Bone marrow (tissue), 2 donors: ENCODE data around the gene SDK2.

Experiments
- DNase-seq, 2 donors: peaks; one replicate each; lab custom pipeline; 2025; lab: John Stamatoyannopoulos, UW

Gene SDK2

GRCh38 chr17:73391331-73392265, 252.6 kb downstream of the SDK2 start:
- no peak for DNase-seq

DNA sequence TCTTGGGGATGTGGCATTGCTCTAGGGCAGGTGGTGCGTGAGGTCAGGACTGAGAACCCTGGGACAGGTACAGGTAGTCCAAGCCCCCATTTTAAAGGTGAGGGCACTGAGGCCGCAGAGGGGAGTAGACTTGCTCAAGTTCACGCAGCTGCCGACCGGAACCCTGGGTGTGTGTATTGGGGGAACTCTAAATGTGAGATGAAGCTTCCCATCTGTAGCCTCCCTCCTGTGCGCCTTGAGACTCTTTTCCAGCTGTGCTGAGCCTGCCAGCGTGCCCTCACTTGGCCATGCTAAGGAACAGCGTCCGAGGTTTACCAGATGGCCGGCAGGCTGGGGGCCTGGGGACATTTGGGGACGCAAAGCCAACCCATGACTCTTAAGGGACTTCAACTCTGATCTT, 253.4 kb downstream of the SDK2 start:
- DNase-seq: no peak

GRCh38 chr17:73390221-73390620, 254.0 kb downstream of the SDK2 start:
- DNase-seq: no peak

DNA sequence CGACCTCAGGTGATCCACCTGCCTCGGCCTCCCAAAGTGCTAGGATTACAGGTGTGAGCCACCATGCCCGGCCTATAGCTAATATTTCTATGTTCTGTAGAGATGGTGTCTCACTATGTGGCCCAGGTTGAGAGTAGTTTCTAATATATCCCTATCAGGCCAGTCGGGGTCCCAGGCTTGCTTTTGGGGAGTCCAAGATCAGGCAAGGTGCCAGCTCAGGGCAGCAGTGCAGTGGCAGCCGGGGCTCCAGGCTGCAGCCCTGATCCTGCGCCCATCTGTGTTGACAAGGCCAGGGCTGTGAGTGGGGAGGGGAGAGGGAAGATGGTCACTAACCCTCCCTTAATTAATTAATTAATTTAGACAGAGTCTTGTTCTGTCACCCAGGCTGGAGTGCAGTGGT, 254.8 kb downstream of the SDK2 start:
- no peak for DNase-seq

- no peak for DNase-seq
Observed at GRCh38 chr17:73388578-73388905, 255.7 kb downstream of the SDK2 start.

GRCh38 chr17:73387746-73388577, 256.3 kb downstream of the SDK2 start:
- DNase-seq: no peak

- no peak for DNase-seq
Observed at GRCh38 chr17:73386561-73386960, 257.7 kb downstream of the SDK2 start.

DNA sequence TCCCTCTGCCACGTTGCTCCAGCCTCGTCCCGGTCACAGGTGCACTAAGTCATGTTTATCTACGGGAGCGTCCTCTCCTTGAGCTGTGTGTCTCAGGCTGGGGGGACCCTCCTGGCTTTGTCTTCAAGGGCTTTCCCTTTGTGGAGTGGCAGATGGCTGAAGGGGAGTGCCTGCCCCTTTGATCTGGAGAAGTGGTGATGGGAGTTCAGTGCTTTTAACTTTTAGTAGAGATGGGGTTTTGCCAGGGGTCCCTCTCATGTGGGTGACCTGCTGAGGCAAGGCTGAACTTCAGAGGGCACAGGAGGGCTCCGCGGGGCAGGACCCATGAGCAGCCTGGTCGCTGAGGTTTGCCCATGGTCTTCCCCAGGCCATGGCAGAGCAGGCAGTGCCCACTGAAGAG, 259.3 kb downstream of the SDK2 start:
- no peak for DNase-seq

DNA sequence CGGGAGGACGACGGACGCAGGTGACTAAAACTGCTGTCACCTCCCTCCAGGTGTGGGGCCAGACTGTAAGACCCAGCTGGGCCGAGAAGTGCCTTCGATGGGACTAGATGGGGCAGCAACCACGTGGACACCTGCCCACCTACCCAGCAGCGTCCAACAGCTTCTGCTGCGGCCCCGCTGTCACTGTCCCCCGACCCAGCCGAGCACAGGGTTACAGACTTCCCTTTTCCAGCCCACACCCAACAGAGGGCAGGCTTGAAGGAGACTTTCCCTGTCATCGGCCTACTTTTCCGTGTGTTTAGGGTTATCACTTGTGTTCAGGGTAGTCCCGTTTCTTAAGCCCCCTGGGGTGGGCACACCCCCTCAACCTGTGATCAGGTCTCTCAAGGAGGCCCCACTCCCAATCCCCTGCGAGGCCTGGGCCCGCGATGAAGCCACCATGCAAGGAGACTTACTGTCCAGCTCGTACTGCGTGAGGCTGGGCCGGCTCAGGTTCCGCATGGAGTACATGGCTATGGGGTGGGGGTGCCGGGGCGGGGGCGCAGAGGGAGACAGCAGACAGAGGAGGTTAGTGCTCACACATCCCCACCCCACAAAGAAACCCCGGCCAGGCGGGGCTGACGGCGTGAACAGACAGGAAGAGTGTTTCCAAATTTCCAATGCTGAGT, 263.7 kb downstream of the SDK2 start:
- no peak for DNase-seq

DNA sequence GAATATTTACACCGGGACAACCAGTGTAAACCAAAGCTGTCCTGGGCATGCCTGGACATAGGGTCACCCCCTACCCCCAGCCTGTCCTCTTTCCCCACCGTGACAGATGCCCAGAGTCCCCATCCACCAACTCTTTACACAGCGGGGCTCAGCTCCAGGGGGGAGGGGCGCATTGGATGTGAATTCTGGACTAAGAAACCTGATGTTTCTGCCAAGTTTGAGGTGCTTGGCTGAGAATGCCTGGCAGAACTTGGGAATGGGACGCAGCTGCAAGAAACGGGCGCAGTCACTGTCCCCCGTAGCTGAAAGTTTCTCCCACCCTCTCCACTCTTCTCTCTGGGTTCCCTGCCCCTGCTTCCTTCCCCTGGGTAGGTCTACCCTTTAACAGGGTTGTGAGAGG, 264.4 kb downstream of the SDK2 start:
- no peak for DNase-seq

DNA sequence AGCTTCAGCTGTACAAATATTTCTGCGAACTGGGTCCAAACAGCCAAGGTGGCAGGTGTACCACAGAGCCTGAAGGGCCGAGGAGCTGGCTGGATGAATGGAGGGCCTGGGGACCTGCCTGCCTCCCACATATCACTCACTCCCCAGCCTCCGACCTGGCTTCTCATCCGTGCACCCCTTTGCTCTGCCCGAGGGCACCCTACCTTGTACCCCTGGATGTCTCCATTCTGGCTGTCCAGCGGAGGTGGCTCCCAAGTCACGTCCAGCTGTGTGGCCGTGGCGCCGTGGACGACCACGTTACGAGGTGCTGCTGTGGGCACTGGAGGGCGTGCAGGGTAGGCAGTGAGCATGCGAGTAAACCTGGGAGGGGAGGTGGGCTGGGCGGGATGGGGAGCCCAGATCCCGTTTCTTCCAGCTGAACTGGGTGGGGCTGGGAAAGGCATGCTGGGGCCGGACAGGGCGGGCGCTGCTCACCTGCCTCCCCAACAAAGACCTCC, 265.2 kb downstream of the SDK2 start:
- DNase-seq: no peak

- no peak for DNase-seq
Observed at GRCh38 chr17:73376636-73377035, 267.6 kb downstream of the SDK2 start.

DNA sequence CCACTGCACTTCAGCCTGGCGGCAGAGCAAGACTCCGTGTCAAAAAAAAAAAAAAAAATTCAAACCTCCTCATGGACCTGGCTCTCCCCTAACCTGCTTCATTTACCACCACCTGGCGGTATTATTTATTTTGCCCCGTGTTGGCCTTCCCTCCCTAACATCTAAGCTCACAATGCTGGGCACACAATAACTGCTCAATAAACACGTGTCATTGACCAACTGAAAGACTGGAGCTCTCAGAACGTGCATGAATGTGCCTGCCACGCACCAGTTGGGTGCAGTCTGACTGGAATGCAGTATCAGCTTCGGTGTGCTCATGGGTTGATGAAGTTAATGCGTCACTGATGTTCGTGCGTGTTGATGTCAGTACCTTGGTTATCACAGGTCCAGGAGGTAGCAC, 268.1 kb downstream of the SDK2 start:
- no peak for DNase-seq

DNA sequence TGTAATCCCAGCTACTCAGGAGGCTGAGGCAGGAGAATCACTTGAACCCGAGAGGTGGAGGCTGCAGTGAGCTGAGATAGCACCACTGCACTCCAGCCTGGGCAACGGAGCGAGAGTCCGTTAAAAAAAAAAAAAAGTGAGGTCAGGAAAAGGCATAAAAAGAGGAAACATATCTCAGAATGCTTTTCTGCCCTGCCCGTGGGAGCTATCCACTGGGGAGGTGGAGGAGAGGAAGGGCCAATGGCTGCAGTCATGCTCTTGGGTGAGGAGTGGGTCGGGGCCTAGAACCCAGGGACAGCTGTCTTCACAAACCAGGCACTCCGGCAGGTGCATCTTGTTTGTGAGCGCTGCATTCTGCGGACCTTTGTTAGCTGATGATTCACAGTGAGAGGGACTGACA, 272.4 kb downstream of the SDK2 start:
- DNase-seq: no peak

GRCh38 chr17:73371285-73371684, 273.0 kb downstream of the SDK2 start:
- no peak for DNase-seq

- DNase-seq: peak; percentile 26 to 63
Observed at GRCh38 chr17:73369817-73370490, 274.3 kb downstream of the SDK2 start.

DNA sequence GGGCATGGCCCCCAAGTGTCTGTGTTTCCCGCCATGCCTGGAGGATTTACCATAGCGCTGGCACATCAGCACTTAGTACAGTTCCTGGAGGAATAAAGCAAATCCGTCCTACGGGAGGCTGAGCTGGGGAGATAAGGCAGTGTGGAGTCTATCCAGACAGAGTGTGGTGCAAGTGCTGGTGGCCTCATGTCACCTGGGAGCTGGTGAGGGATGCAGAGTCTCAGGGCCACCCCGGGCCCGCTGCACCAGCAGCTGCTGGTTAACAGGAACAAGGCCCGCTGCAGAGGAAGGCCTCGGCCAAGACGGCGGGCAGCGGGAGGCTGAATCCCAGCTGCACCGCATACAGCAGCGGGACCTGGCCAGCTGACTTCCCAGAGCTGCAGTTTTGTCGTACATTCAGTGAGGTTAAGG, 275.1 kb downstream of the SDK2 start:
- DNase-seq: no peak

DNA sequence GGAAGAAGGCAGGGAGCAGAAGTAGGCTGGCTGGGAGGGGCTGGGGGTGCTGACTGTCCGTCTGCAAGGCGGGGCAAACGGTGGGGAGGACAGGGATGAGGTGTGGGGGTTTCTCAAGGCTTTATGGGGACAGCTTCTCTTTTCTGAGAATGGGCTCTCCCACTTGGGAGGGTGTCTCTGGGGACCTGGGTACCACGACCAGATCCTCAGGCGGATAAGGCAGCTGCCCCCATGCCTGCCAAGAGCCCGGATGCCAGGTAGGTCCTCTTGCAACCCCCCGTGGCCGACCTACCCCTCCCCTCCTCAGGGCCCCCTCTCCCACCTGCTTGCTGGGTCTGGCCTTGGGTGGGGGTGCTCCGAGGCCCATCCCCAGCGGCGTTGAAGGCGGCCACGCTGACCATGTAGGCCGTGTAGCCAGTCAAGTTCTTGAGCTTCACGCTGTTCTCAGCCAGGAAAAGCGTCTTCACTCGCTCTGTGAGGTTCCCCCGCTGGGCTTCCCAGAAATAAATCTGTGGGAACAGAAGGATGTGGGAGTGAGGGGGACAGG, 276.1 kb downstream of the SDK2 start:
- no peak for DNase-seq

GRCh38 chr17:73365906-73366623, 278.2 kb downstream of the SDK2 start:
- DNase-seq: no peak

DNA sequence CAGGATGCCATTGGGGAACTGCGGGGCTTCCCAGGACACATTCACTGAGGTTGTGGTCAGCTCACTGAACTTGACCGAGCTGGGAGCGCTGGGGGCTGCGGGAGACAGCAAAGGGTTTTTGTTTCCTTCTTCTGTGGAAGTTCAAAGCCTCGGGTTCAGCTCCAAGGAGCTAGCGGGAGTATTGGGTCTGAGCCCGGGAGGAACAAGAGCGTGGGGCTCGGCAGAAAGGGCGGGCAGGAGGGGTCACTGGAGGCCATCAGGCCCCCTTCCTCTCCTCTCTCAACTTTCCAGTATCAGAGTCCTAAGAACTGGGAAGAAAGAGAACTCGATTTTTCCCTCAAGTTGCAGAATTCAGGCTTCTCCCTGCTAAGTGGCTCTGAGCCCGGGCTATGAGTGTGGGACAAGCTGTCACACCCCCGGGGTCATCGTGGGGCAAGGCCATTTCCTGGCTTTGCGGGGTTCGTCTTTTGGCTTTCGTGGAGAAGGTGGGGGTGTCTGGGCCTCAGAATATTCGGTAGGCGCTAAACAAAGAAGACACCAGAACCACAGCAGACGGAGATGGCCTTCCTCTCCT, 278.9 kb downstream of the SDK2 start:
- DNase-seq: no peak

GRCh38 chr17:73364155-73364522, 280.1 kb downstream of the SDK2 start:
- no peak for DNase-seq
